H1 (cell line): ENCODE data around the gene MT1H.

ENCODE experiments used
- CREB1 ChIP-seq: IDR thresholded peaks from 2 replicates; pipeline ENCODE4 v1.6.1; 2012; ENCODE audit warnings: inconsistent platforms
- EZH2 ChIP-seq: fragments of 200-600 bp; sonication (generic); IDR thresholded peaks from 2 replicates; pipeline ENCODE4 v1.7.1; 2012; ENCODE audit warnings: low read depth, mild to moderate bottlenecking, moderate library complexity, low read length, inconsistent platforms; ENCODE audit not compliant: severe bottlenecking
- RFX5 ChIP-seq: IDR thresholded peaks from 2 replicates; pipeline ENCODE4 v1.6.1; 2011; ENCODE audit warnings: low read depth, low read length, improper control_type of control experiment, borderline replicate concordance
- SIN3A ChIP-seq, 2 experiments: IDR thresholded peaks in 1 of 2; conservative IDR thresholded peaks in 1 of 2; 2 replicates each; pipeline ENCODE4 v1.6.1; 2011 to 2012; ENCODE audit warnings: low read length in 2 of 2, improper control_type of control experiment in 1 of 2, low read depth in 1 of 2, mild to moderate bottlenecking in 1 of 2
- YY1 ChIP-seq: IDR thresholded peaks from 2 replicates; pipeline ENCODE4 v1.6.1; 2011; ENCODE audit warnings: low read depth, mild to moderate bottlenecking, low read length
- TF ChIP-seq, protein P1 (sequence below), 3 experiments: IDR thresholded peaks; 1 replicate in 2 of 3; 2 replicates in 1 of 3; pipeline versions ENCODE4 v1.5.1 to v1.6.1; 2011; ENCODE audit warnings: low read length in 3 of 3, mild to moderate bottlenecking in 3 of 3, inconsistent platforms in 2 of 3, low read depth in 1 of 3, moderate library complexity in 1 of 3; ENCODE audit not compliant: insufficient read depth in 1 of 3; ENCODE audit errors: control extremely low read depth in 1 of 3

GRCh38 chr16:56623637-56624036 is 46.0 kb upstream of the MT1H start:
- TF ChIP-seq, protein P1, sequence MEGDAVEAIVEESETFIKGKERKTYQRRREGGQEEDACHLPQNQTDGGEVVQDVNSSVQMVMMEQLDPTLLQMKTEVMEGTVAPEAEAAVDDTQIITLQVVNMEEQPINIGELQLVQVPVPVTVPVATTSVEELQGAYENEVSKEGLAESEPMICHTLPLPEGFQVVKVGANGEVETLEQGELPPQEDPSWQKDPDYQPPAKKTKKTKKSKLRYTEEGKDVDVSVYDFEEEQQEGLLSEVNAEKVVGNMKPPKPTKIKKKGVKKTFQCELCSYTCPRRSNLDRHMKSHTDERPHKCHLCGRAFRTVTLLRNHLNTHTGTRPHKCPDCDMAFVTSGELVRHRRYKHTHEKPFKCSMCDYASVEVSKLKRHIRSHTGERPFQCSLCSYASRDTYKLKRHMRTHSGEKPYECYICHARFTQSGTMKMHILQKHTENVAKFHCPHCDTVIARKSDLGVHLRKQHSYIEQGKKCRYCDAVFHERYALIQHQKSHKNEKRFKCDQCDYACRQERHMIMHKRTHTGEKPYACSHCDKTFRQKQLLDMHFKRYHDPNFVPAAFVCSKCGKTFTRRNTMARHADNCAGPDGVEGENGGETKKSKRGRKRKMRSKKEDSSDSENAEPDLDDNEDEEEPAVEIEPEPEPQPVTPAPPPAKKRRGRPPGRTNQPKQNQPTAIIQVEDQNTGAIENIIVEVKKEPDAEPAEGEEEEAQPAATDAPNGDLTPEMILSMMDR (IDR thresholded peaks at IDR 0.05; ENCODE audit: control extremely low read depth in 1 of 3, insufficient read depth in 1 of 3, low read depth in 1 of 3, low read length in 3 of 3): no peak
- no peak for TF ChIP-seq YY1
- TF ChIP-seq RFX5: no peak
- TF ChIP-seq SIN3A (conservative IDR thresholded peaks at IDR 0.05 in 1 of 2, IDR thresholded peaks at IDR 0.05 in 1 of 2; ENCODE audit: low read depth in 1 of 2, low read length in 2 of 2): no peak
- TF ChIP-seq EZH2: no peak
- no peak for TF ChIP-seq CREB1
